Measurements from ENCODE around the gene MARK1. TPM values are rescaled to one million over a fixed set of nuclear protein-coding genes. Genes with fewer than 3 reads are reported as not detected.

Gene MARK1
- total and polyA plus RNA-seq, 5 donors: 10.1 to 25.1 (median 19.4) TPM

DNA sequence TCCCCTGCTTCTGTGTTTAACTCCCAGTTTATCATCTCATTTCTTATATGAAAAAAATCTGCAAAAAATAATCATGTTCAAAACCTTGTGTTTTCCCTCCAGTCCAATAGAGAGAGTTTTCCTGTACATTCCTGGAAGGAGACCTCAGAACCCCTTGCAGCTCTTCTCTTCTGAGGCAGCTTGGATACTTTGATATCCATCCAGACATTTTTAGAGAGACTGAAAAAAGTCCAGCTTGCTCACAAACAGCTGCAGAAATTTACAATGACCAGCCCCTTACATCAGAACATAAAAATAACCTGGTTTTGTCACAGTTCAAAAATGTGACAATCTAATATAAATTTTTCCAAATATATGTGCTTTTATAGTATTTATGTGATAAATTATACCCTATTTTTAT is 88.9 kb downstream of the MARK1 start:
- Histone ChIP-seq H3K9me3 (ENCODE audit: control insufficient read depth, low read length) (no peaks in the 10 kb centered on the region), H3K4me3 (ENCODE audit: low read length) (no peak overlapping the region), H3K4me1 (ENCODE audit: control insufficient read depth, insufficient read depth, low read length) (no peaks in the 10 kb centered on the region), H3K27ac (ENCODE audit: low read length) (no peak overlapping the region), H3K27me3 (ENCODE audit: control insufficient read depth, insufficient read depth) (no peaks in the 10 kb centered on the region)
- intact Hi-C loops (cut with DNase I): no loop called here
- DNase-seq (no peak), ATAC-seq (no peak)

DNA sequence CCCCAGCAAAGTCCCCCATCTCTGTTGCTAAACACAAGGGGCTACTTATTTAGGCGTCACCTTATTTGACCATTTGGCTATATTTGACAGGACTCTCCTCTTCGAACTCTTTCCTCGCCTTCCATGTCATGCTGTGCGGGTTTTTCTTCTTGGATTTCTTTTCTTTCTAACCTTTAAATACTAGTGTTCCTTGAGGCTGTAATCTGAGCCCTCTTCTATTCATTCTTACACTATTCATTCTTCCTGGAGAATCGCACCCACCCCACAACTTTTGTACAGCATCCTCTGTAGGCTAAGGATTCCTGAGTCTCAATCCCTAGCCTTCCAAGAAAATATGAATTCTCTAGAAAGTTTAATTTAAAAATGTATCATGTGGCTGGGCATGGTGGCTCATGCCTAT is 100.5 kb downstream of the MARK1 start:
- intact Hi-C loops (cut with DNase I): no loop called here
- 95% methylated on average over 5 of the region's 5 CpGs for WGBS
- Histone ChIP-seq H3K4me3 (ENCODE audit: low read length) (no peak overlapping the region), H3K27ac (ENCODE audit: low read length) (no peak overlapping the region), H3K4me1 (ENCODE audit: control insufficient read depth, insufficient read depth, low read length) (no peaks in the 10 kb centered on the region), H3K27me3 (ENCODE audit: control insufficient read depth, insufficient read depth) (no peaks in the 10 kb centered on the region), H3K9me3 (ENCODE audit: control insufficient read depth, low read length) (no peaks in the 10 kb centered on the region)
- ATAC-seq (no peak), DNase-seq (no peak)

DNA sequence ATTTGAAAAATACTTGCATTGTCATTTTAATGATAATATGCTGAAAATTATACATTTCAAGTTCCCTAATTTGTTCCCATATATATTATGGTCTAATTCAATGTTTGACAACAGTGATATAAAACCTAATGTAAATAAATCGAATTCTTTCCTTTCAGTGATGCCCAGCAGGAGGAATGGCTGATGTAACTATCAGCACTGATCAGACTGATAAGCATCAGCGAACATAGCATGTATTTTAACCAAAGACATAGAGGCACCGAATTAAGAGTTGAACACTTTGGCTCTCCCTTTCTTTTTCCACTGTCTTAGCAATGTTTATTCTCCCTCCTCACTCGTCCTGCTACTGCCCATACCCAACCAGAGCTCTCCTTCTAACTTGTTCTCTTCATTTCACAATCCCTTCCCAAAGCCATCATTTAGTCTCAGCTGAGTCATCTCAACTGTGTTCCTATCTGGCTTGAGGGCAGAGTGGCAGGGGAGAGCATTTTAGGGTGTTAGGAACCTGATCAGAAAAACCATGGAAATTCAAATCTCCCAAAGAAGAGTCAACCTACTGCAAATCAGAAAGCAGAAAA is 103.4 kb downstream of the MARK1 start:
- intact Hi-C loops (cut with DNase I): no loop called here
- ATAC-seq (no peak), DNase-seq (no peak)
- 85% methylated on average over 4 of the region's 4 CpGs for WGBS
- no peak overlapping the region for H3K4me3 ChIP-seq (ENCODE audit: low read length)
- H3K4me1 ChIP-seq (ENCODE audit: control insufficient read depth, insufficient read depth, low read length): no peaks in the 10 kb centered on the region
- no peaks in the 10 kb centered on the region for H3K9me3 ChIP-seq (ENCODE audit: control insufficient read depth, low read length)
- no peak overlapping the region for H3K27ac ChIP-seq (ENCODE audit: low read length)
- no peaks in the 10 kb centered on the region for H3K27me3 ChIP-seq (ENCODE audit: control insufficient read depth, insufficient read depth)

DNA sequence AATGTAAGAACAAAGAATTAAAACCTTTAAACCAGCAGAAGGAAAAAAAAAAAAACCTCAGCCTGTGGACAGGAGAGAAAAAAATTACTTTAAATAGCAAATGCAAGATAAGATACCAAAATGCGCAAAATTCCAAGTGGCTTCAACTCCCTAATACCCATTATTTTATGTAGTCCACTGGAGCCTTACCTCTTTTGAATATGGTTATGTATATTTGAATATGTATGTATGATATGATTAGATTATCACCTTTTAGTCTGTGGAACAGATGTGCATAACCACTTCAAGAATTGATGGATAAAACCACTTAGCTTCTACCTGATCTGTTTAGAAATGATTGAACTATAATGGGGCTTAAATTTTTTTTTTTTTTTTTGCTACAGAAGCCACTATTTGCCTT is 109.8 kb downstream of the MARK1 start:
- intact Hi-C loops (cut with DNase I): no loop called here
- Histone ChIP-seq H3K27ac (ENCODE audit: low read length) (no peak overlapping the region), H3K27me3 (ENCODE audit: control insufficient read depth, insufficient read depth) (no peaks in the 10 kb centered on the region), H3K9me3 (ENCODE audit: control insufficient read depth, low read length) (no peaks in the 10 kb centered on the region), H3K4me3 (ENCODE audit: low read length) (no peak overlapping the region), H3K4me1 (ENCODE audit: control insufficient read depth, insufficient read depth, low read length) (no peaks in the 10 kb centered on the region)
- ATAC-seq (no peak), DNase-seq (no peak)
- WGBS: 97% methylated on average over 1 of the region's 1 CpG

DNA sequence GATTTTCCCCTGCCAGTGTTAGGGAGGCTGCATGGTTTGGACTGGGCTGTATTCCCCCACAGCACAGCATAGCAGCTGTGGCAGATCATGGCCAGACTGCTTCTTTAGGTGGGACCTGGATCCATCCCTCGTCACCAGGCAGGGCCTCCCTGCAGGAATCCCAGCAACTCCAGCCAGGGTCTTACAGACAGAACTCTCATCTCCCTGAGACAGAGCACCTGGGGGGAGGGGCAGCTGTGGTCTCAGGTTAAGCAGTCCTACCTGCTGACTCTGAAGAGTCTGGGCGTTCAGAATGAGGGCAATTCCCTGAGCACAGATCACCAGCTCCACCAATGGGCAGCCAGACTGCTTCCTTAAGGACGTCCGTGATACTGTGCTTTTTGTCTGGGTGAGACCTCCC is 114.3 kb downstream of the MARK1 start:
- Histone ChIP-seq H3K27me3 (ENCODE audit: control insufficient read depth, insufficient read depth) (no peaks in the 10 kb centered on the region), H3K4me1 (ENCODE audit: control insufficient read depth, insufficient read depth, low read length) (no peaks in the 10 kb centered on the region), H3K27ac (ENCODE audit: low read length) (no peak overlapping the region), H3K4me3 (ENCODE audit: low read length) (no peak overlapping the region), H3K9me3 (ENCODE audit: control insufficient read depth, low read length) (no peaks in the 10 kb centered on the region)
- 95% methylated on average over 4 of the region's 4 CpGs for WGBS
- ATAC-seq (no peak), DNase-seq (no peak)
- intact Hi-C loops (cut with DNase I): no loop called here

DNA sequence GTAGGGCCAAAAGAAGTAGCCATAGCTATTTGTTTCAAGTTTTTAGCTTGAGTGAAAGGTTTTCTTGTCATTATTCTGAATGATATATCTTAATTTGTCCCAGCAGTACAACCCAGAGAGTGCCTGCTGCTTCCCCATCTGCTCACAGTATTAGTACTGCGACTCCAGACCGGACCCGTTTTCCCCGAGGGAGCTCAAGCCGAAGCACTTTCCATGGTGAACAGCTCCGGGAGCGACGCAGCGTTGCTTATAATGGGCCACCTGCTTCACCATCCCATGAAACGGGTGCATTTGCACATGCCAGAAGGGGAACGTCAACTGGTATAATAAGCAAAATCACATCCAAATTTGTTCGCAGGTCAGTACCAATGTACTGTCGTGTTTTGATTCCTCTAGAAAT is 125.1 kb downstream of the MARK1 start:
- no peak for ATAC-seq
- Histone ChIP-seq H3K4me1 (ENCODE audit: control insufficient read depth, insufficient read depth, low read length) (no peaks in the 10 kb centered on the region), H3K4me3 (ENCODE audit: low read length) (no peak overlapping the region), H3K9me3 (ENCODE audit: control insufficient read depth, low read length) (no peaks in the 10 kb centered on the region), H3K27ac (ENCODE audit: low read length) (no peak overlapping the region), H3K27me3 (ENCODE audit: control insufficient read depth, insufficient read depth) (no peaks in the 10 kb centered on the region)
- 91% methylated on average over 13 of the region's 13 CpGs for WGBS
- no peak for DNase-seq
- intact Hi-C loops (cut with DNase I): no loop called here

DNA sequence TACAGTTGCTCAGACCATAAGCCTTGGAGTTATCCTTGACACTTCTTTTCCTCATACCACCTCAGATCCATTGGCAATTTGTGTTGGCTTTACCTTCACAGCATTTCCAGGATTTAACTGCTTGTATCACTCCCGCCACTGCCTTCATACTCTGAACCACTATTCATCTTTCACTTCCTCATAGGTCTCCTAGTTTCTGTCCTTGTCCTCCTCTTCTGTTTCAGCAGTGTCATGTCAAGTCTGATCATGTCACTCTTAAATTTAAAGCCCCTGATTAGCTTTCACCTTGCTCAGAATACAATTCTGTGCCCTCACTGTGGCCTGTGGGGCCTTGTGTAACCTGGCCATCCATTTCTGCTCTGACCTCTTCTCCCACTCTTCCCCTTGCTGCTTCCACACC is 127.6 kb downstream of the MARK1 start:
- intact Hi-C loops (cut with DNase I): no loop called here
- 83% methylated on average over 1 of the region's 1 CpG for WGBS

DNA sequence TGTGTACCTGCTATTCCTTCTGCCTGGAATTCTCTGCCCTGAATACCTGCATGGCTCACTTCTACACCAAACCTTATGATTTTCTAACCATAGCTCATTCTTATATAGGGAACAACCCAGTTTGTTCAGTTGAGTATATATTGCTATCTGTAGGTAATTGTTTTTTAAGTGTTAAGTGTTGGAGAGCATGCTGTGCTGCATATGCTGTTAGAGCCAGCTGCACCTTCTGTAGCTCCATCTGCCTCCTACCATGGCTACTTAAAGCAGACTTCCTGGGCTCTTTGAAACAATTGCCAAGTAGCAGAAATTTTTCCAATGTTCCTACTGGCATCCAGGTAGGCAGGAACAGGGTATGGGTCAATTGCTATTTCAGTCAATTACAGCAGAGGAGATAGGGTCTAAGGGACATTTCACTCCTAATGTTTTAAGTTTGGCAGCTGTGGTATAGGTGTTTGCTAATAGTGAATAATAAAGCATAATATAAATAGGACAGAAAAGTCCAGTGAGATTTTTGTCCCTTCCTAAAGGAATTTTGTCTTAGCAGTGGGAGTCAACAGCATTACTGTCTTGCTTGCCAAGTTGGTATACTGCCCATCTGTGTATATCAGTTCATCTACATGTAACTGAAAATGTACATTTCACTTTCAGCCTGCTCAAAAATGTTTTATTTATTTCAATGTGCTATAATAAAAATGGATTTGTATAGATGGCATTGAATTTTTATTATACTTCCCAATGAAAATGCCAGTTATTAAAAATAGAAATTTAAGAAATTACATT is 128.2 kb downstream of the MARK1 start:
- Histone ChIP-seq H3K27me3 (ENCODE audit: control insufficient read depth, insufficient read depth) (no peaks in the 10 kb centered on the region), H3K27ac (ENCODE audit: low read length) (no peak overlapping the region), H3K4me1 (ENCODE audit: control insufficient read depth, insufficient read depth, low read length) (no peaks in the 10 kb centered on the region), H3K4me3 (ENCODE audit: low read length) (no peak overlapping the region), H3K9me3 (ENCODE audit: control insufficient read depth, low read length) (no peaks in the 10 kb centered on the region)
- ATAC-seq: no peak
- no peak for DNase-seq
- intact Hi-C loops (cut with DNase I): no loop called here

More for the DNA sequence above, 127.6 kb downstream of the MARK1 start:
- Histone ChIP-seq H3K9me3 (ENCODE audit: control insufficient read depth, low read length) (no peaks in the 10 kb centered on the region), H3K27me3 (ENCODE audit: control insufficient read depth, insufficient read depth) (no peaks in the 10 kb centered on the region), H3K27ac (ENCODE audit: low read length) (no peak overlapping the region), H3K4me1 (ENCODE audit: control insufficient read depth, insufficient read depth, low read length) (no peaks in the 10 kb centered on the region), H3K4me3 (ENCODE audit: low read length) (no peak overlapping the region)
- no peak for DNase-seq
- ATAC-seq: no peak

DNA sequence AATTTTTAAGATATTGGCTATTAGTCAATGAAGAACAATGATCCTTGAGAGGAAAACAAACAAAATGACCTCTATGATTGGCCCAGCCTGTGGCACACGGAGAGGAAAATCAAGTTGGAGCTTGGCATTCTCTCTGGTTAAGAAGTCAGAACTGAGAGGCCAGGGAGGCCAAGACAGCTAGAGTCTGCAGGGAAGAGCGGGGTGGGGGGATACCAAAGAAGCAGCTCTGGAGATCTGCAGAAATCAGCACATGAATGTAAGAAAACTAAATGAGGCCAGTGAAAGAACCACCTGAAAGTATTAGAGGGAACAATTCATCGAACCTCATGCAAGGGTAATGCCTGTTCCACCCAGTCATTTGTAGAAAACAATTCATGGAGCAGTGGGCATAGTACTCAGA is 138.4 kb downstream of the MARK1 start:
- 87% methylated on average over 3 of the region's 3 CpGs for WGBS
- intact Hi-C loops (cut with DNase I): no loop called here
- DNase-seq (no peak), ATAC-seq (no peak)
- Histone ChIP-seq H3K27ac (ENCODE audit: low read length) (no peak overlapping the region), H3K9me3 (ENCODE audit: control insufficient read depth, low read length) (peaks cover 2% of the 10 kb centered on the region), H3K27me3 (ENCODE audit: control insufficient read depth, insufficient read depth) (no peaks in the 10 kb centered on the region), H3K4me1 (ENCODE audit: control insufficient read depth, insufficient read depth, low read length) (no peaks in the 10 kb centered on the region), H3K4me3 (ENCODE audit: low read length) (no peak overlapping the region)

DNA sequence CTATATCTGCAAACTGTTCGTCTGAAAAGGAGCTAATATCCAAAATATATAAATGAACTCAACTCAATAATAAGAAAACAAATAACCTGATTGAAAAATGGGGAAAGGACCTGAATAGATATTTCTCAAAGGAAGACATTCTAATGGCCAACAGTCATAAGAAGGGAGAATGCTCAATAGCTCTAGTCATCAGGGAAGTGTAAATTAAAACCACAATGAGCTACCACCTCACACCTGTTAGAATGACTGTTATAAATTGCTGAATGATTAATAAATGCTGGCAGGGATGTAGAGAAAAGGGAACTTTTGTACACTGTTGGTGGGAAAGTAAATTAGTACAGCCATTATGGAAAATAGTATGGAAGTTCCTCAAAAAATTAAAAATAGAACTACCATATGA is 141.1 kb downstream of the MARK1 start:
- intact Hi-C loops (cut with DNase I): no loop called here
- no peak overlapping the region for H3K4me3 ChIP-seq (ENCODE audit: low read length)
- no peaks in the 10 kb centered on the region for H3K4me1 ChIP-seq (ENCODE audit: control insufficient read depth, insufficient read depth, low read length)
- DNase-seq (no peak), ATAC-seq (no peak)
- no peak overlapping the region for H3K27ac ChIP-seq (ENCODE audit: low read length)
- H3K9me3 ChIP-seq (ENCODE audit: control insufficient read depth, low read length): peaks cover 2% of the 10 kb centered on the region
- WGBS: 76% methylated on average over 1 of the region's 1 CpG
- no peaks in the 10 kb centered on the region for H3K27me3 ChIP-seq (ENCODE audit: control insufficient read depth, insufficient read depth)

DNA sequence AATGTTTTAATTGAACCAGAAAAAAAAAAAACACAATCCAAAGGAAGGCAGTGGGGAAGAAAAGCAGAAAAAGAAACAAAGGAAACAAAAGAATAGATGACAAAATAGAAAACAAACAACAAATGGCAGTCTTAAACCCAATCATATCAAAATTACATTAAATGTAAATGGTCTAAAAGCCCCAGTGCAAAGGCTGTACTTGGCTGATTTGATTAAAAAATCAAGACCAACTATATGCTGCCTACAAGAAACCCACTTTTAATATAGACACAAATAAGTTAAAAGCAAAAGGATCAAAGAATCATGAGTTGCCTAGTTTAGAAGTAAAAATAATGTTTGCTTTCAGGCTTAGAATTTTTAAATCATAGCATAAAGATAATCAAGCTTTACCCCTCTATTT is 142.4 kb downstream of the MARK1 start:
- DNase-seq: no peak
- intact Hi-C loops (cut with DNase I): no loop called here
- H3K4me1 ChIP-seq (ENCODE audit: control insufficient read depth, insufficient read depth, low read length): no peaks in the 10 kb centered on the region
- no peaks in the 10 kb centered on the region for H3K27me3 ChIP-seq (ENCODE audit: control insufficient read depth, insufficient read depth)
- no peak overlapping the region for H3K27ac ChIP-seq (ENCODE audit: low read length)
- H3K9me3 ChIP-seq (ENCODE audit: control insufficient read depth, low read length): peaks cover 2% of the 10 kb centered on the region
- H3K4me3 ChIP-seq (ENCODE audit: low read length): no peak overlapping the region
- no peak for ATAC-seq

DNA sequence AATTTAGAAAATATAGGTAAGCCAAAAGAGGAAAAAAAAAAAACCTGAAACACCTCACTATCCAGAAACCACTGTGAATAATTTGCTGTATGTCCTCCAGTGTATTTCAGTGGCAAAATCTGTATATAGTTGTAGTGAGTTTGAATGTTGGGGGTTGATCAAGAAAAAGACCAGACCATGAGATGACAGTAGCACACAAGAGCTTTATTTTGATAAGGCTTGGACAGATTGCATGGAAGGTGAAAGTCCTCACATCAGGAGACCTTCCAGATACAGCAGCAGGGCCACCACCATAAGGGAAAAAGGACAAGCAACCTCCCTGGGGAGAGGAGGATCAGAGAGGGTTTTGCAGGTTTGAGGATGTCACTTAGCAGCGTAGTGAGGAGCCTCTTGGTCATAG is 146.0 kb downstream of the MARK1 start:
- no peak for ATAC-seq
- DNase-seq: no peak
- H3K4me1 ChIP-seq (ENCODE audit: control insufficient read depth, insufficient read depth, low read length): no peaks in the 10 kb centered on the region
- 89% methylated on average over 1 of the region's 1 CpG for WGBS
- H3K27me3 ChIP-seq (ENCODE audit: control insufficient read depth, insufficient read depth): no peaks in the 10 kb centered on the region
- no peak overlapping the region for H3K27ac ChIP-seq (ENCODE audit: low read length)
- no peak overlapping the region for H3K4me3 ChIP-seq (ENCODE audit: low read length)
- peaks cover 2% of the 10 kb centered on the region for H3K9me3 ChIP-seq (ENCODE audit: control insufficient read depth, low read length)
- intact Hi-C loops (cut with DNase I): no loop called here

Measured in right cardiac atrium (tissue), 5 donors.